Fibroblast of mammary gland (primary cell): ENCODE measurements around the gene PRSS21.

Source experiments
- DNase-seq: peaks from one replicate; pipeline ENCODE4 v3.0.0-alpha.2; 2010; ENCODE audit warnings: low read depth
- H3K4me3 ChIP-seq: 2 replicates; pipeline ENCODE4 v1.5.1; 2011; ENCODE audit warnings: low read depth, mild to moderate bottlenecking, low read length, moderate library complexity; ENCODE audit not compliant: control insufficient read depth
- CTCF ChIP-seq: conservative IDR thresholded peaks from 2 replicates; pipeline ENCODE4 v1.5.1; 2011; ENCODE audit warnings: low read depth, low read length, inconsistent platforms; ENCODE audit not compliant: control insufficient read depth, insufficient read depth

Gene PRSS21

DNA sequence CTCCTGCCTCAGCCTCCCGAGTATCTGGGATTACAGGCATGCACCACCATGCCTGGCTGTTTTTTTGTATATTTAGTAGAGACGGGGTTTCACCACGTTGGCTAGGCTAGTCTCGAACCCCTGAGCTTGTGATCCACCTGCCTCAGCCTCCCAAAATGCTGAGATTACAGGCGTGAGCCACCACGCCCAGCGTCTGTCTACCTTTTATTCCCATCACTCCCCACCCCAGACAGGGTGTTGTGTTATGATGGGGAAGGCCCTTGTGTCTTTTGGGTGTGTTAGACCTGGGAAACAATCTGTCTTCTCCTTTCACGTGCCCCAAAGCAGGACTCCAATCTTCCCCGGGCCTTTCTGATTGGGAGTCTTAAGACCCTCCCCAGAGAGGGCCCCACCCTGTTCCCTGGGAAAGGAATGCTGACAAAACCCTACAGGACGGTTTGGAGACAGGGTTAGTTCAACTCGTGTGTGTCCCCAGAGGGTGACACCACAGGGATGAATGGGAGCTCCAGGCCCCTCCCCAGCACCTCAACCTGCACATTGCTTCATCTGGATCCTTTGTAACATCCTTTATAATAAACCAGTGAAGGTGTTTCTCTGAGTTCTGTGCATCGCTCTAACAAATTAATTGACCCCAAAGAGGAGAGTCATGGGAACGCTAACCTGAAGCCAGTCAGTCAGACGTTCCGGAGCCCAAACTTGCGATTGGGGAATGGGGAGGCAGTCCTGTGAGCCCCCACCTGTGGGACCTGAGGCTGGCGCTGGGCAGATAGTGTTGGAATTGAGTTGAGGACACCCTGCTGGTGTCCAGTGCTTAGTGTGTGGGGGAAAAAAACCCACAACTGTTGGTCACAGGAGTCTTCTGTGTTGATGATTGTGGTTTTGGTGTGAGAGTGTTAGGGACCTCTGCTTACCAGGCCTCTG lies 36.8 kb upstream of the PRSS21 start:
- H3K4me3 ChIP-seq = no peak overlapping the region
- TF ChIP-seq CTCF = no peak
- DNase-seq = no peak

GRCh38 chr16:2782583-2783351 lies 34.3 kb upstream of the PRSS21 start:
- TF ChIP-seq CTCF = no peak
- DNase-seq = no peak
- no peak overlapping the region for H3K4me3 ChIP-seq

GRCh38 chr16:2783581-2784357 lies 33.3 kb upstream of the PRSS21 start:
- no peak for DNase-seq
- TF ChIP-seq CTCF = no peak
- no peak overlapping the region for H3K4me3 ChIP-seq

DNA sequence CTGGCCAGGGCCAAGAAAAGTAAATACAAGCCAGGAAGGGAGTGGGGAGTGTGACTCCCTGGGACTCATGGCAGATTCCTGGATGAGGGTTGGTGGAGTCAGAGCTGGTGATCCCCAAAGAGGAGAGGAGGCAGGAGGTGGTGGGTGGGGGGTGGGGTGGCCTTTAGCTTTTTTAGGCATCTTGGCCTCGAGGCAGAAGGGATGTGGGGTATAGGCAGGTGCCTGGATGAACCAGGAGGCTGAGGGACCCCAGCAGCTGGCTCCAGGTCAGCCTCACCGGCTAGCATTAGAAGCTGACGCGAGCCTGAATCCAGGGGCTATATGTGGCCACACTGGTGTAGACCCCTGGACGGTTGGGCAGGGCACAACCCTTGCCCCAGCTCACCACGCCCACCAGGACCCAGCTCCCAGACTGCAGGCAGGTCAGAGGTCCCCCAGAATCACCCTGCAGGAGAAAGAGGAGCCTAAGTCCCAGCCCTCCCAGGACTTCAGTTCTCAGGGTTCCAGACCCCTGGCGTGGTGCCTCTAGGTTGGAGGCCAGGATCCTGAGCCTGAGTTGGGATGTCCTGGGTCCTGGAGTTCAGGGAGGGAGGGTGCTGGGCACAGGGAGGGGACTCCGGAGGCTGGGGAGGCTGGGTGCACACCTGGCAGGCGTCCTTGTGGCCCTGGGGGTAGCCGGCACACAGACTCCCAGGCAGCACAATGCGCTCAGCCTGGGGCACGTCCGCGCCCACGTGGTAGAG lies 32.5 kb upstream of the PRSS21 start:
- no peak overlapping the region for H3K4me3 ChIP-seq
- DNase-seq = no peak
- TF ChIP-seq CTCF = no peak

DNA sequence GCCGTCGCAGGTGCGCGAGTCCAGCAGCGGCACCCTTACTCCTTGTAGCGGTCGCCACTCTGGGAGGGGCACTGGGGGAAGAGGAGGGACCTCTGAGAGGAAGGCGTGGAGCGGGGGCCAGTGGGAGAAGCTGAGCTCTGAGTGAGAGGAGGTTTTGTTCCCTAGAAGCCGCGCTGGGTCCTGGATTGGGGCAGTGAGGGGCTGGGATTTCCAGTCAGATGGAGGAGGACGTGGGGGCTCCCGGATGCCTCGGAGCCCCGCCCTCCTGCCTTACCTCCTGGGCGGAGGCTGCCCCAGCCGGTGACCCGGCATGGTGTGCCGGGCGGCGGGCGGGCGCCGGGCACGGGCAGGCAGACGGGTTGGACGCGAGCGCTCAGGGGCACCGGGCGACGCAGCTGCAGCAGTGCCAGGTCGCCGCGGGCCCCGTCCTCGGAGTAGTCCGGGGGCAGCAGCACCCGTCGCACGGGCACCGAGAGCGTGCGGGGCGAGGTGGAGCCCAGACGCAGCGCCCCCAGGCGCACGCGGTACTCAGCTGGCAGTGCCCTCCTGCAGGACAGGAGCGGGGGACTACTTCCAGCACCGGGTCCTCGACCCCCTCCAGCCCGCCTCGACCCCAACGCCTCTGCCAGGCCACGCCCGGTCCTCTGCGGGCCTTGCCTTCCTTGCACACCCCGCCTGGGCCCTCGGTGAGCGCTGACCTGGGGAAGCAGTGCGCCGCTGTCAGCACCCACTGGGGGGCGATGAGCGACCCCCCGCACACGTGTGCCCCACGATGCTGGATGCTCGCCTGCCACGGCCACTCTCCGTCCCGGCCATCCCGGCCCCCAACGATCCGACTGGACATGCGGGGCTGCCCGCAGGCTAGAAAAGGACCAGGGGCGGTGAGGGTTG lies 31.7 kb upstream of the PRSS21 start:
- no peak for TF ChIP-seq CTCF
- no peak for DNase-seq
- no peak overlapping the region for H3K4me3 ChIP-seq
